HG03139 (cell line): ENCODE measurements around the gene TMIGD1.

Source experiments
- ATAC-seq: cut with Tn5 transposase; IDR thresholded peaks from one replicate; pipeline ENCODE4 v1.9.1; 2021; ENCODE audit not compliant: unreplicated experiment

Gene TMIGD1

DNA sequence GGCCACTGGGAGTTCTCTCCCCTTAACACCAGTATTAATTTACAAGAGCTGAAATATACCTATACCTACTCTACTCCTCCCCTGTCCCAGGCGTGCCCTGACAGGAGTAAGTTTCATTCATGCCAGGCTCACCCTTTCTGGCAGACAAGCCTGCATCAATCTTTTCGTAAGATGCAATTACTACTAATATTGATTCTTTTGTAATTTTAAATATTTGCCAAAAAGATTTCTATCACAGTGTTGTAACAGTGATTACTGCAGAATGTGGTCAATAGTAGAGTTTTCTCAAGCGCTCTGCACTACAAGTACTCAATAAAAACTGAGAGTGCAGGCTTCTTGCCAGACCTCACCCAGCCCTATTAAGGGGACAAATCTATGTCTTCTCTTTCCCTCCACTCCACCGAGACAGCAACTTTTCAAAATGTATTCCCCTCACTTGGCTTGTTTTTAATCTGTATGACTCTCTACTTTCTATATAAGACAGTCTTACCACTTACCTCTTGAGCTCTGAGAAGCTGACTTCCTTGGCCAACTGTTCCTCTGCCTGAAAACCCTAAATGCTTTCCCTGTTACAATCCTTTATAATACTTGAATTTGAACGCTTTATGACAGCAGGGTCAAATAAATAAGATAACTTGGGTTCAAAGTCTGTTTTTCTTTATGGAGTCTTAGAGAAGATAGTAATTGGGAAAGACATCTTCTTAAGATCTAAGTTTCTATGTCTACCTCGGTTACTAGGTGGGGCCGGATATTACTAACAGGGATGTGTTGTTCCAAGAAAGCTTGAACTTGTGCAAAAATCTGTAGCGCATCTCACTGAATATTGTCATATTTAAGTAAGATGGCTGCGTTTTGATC, at the start of gene TMIGD1:
TMIGD1 (minus strand) TSS at position 555 of the 858 bp plus-strand sequence. CDS start 1,924 bp downstream, outside the sequence.
- no peak for ATAC-seq

DNA sequence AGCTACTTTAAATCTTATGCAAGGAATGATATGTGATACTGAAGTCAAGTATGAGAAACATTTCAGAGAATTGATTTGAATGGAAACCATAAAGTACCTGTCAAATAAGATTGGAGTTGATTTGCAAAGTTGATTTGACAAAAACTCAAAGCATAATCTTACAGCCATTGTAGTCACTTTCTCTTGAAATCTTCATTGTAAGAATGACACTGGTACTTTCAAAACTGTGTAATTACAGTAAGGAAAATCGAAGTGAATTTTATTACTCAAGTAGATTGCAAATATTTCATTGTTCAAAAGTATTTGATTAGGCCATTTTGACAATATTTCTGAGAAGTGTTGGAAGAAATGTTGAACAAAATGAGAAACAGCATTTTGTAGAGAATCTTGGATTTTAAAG, 48.5 kb upstream of the TMIGD1 start:
- no peak for ATAC-seq

GRCh38 chr17:30381340-30381659, 47.4 kb upstream of the TMIGD1 start:
- ATAC-seq, result no peak

DNA sequence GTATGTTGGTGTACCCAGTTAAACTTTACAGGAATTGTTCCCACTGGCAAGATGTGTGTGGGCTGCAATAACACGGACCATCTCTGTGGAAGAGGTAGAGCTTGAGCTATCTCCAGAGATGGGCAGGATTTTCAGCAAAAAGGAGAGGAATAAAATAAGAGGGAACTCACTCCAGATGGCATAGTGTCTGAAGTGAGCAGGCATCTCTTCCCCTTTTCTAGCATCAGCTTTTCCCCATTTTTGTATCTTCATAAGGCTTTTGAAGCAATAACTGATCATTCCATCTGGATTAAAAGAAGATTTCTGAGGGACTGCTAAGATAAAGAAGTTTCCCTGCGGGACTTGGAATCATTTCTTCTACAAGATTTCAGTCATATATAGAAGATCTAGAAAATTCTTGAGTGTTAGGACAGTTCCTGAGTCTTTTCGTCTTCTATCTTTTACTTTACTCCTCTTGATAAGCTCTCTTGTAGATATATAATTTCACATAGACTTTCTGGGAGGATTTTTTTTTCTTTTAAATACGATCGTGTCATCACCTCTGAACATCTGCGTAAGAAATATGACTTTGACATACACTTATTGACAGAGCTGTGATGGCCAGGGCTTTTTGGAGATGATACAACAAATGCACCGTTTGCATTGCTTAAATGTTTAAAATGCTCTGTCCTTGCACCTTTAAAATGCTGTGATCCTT, 46.9 kb upstream of the TMIGD1 start:
- ATAC-seq, result no peak

GRCh38 chr17:30379903-30380381, 46.1 kb upstream of the TMIGD1 start:
- no peak for ATAC-seq

- ATAC-seq, result peak; percentile 12
Measured at GRCh38 chr17:30379303-30379902, 45.5 kb upstream of the TMIGD1 start.

DNA sequence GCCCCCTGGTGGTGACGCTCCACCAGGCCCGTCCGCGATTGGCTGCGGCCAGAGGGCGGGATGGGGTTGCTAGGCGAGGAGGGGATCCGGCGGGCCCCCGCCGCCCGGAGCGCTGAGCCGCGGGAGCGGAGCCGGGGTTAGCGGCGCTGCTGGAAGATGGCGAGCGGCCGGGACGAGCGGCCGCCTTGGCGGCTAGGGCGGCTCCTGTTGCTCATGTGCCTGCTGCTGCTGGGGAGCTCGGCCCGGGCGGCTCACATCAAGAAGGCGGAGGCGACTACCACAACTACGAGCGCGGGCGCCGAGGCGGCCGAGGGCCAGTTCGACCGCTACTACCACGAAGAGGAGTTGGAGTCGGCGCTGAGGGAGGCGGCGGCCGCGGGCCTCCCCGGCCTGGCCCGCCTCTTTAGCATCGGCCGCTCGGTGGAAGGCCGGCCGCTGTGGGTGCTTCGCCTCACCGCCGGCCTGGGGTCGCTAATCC, 45.0 kb upstream of the TMIGD1 start, which contains the start of gene CPD:
CPD (plus strand) TSS at position 103 of the 478 bp plus-strand sequence; CDS start at position 157, 54 bp downstream.
- peak; percentile 74 for ATAC-seq

GRCh38 chr17:30378241-30378824, 44.5 kb upstream of the TMIGD1 start:
- no peak for ATAC-seq

GRCh38 chr17:30377574-30378240, 43.9 kb upstream of the TMIGD1 start:
- ATAC-seq, result no peak

- no peak for ATAC-seq
Measured at GRCh38 chr17:30376621-30377452, 43.0 kb upstream of the TMIGD1 start.

DNA sequence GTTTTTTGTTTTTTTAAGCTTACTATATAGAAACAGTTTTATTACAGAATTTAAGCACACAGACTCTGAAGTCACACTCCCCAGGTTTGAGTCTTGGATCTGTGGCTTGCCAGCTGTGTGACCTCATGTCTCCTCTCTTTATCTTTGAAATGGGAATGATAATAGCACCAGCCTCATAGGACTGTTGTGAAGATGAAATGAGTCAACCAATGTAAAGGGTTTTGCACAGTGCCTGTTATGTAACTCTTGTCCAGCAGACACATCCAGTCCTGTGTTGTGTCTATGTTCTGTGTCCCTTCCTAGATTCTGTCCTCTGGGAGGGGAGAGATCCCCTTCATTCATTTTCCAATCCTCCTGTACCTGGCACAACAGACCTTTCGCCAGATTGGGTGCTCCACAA, 41.8 kb upstream of the TMIGD1 start:
- no peak for ATAC-seq

- no peak for ATAC-seq
Measured at GRCh38 chr17:30372755-30373154, 38.9 kb upstream of the TMIGD1 start.

GRCh38 chr17:30369995-30370394, 36.1 kb upstream of the TMIGD1 start:
- ATAC-seq, result no peak

DNA sequence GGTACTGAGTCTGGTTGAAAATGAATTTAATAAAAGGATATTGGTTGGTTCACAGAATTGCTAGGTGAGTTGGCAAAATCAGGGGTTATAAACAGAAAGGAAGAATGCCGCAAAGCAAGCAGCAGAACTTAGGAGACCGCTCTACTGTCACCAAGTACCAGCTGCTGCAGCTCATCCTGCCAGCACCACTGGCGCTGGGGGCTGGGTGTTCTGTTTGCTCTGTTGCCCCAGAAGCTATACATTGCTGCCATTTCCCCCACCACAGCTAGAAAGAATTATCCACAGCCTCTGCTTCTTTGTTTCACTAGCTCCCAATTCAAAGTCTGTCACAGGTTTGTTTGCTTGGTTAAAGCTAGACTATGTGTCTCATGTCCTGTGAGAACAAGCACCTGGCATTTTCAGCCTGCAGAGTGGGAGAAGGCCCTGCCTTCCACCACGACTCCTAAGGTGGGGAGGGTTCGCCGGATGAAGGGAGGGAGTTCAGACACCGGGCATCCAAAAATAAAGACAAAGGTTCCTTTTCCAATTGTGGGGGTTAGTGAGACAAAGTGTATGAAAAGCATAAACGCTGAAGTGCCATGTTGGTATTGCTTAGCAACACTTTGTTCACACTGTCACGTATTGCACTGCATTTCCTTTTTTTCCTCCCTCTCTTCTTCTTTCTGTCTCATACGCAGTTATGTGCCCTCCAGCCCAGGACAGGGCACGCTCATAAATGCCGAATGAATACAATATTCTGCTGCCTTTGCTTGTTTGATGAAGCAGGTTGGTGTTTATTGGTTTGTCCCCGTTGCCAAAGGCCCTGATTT, 35.3 kb upstream of the TMIGD1 start:
- no peak for ATAC-seq

DNA sequence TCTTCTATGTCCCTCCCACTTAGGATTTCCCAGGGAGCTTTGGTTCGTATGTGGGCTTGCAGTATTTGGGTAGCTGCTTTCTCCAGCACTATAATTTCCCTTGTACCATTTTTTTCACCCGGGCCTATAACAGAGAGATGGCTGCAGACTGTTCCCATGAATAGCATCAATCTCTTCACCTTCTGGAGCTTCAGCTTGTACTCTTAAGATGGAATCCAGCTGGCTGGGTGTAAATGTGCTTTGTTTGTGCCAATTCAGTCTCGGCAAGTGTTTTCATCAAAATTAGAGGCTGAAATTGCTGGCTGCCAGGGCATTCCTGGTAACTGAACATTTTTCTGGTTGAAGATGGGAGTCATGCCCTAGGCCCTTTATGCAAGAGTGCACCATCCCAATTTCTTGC, 32.7 kb upstream of the TMIGD1 start:
- no peak for ATAC-seq

DNA sequence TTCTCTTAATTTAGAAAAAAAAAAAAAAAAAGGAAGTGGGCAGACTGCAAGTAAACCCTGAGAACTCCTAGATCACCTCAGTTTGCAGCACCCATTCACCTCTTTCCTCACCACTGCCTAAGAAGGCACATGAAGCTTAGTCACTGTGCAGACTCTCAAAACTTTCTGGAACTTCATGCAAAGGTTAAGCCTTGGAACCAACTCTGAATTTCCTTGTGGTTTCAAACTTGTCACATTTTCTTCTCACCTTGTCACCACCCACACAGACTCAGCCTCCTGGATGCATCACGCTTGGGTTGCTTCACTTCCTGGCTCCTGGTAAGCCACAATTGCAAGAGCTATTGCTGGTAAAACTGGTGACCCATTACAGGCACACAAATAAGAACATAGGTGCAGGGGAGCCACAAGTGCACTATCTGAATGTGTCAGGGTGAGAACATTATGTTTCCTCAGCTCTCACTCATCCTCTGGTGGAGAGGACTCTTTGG, 29.9 kb upstream of the TMIGD1 start:
- ATAC-seq, result peak; percentile 80

GRCh38 chr17:30361766-30362279, 28.0 kb upstream of the TMIGD1 start:
- ATAC-seq, result no peak

DNA sequence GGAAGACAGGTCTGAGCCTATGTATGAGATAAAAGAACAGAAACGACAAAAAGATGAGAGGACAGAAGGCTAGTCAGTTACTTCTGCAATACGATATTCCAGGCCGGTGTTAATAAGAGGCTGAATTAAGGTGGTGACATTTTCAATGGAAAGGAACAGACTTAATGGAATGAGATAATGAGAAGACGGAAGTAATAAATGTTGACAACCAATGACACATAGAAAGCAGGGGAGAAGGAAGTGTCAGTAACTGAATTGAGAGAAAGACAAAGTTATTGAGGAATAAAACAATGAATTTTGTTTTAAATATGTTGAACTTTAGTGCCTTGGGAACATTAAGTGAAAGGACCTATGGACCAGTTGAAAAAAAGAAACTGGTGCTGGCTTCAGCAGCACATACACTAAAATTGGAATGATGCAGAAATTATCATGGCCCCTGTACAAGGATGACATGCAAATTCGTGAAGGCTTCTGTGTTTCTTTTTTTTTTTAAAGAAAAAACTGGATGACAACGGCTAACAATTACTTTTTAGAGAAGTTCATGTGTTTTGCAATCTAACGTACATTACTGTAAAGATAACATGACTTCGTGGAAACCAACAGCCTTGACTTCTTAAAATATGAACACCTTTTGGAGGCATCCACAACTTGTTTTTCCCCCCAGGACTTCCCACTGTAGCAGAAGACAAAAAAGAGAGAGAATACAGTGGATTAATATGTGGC, 26.4 kb upstream of the TMIGD1 start:
- ATAC-seq, result no peak
